ENCODE results near the gene CBR1.

CBR1 gene

GRCh38 chr21:36069713-36070583 lies at the start of gene CBR1:
TSS of gene CBR1 (plus strand) at chr21:36070024. CDS start at chr21:36070116, 92 bp downstream.
- DNase-seq (ENCODE audit: low spot score): peak; percentile 94

GRCh38 chr21:36021251-36021837 lies 48.5 kb upstream of the CBR1 start:
- DNase-seq (ENCODE audit: low spot score): no peak

- DNase-seq (ENCODE audit: low spot score): no peak
Measured at GRCh38 chr21:36022427-36023091, 47.3 kb upstream of the CBR1 start.

GRCh38 chr21:36023092-36023480 lies 46.7 kb upstream of the CBR1 start:
- no peak for DNase-seq (ENCODE audit: low spot score)

- no peak for DNase-seq (ENCODE audit: low spot score)
Measured at GRCh38 chr21:36024782-36025181, 45.0 kb upstream of the CBR1 start.

- no peak for DNase-seq (ENCODE audit: low spot score)
Measured at GRCh38 chr21:36027347-36027746, 42.5 kb upstream of the CBR1 start.

- DNase-seq (ENCODE audit: low spot score): peak; percentile 75
Measured at GRCh38 chr21:36028127-36029069, 41.4 kb upstream of the CBR1 start.

- DNase-seq (ENCODE audit: low spot score): no peak
Measured at GRCh38 chr21:36029309-36029708, 40.5 kb upstream of the CBR1 start.

- no peak for DNase-seq (ENCODE audit: low spot score)
Measured at GRCh38 chr21:36030581-36031189, 39.1 kb upstream of the CBR1 start.

GRCh38 chr21:36032647-36033406 lies 37.0 kb upstream of the CBR1 start:
- DNase-seq (ENCODE audit: low spot score): no peak

GRCh38 chr21:36034211-36034913 lies 35.5 kb upstream of the CBR1 start:
- DNase-seq (ENCODE audit: low spot score): no peak

GRCh38 chr21:36035381-36035791 lies 34.4 kb upstream of the CBR1 start:
- no peak for DNase-seq (ENCODE audit: low spot score)

- DNase-seq (ENCODE audit: low spot score): no peak
Measured at GRCh38 chr21:36038701-36039497, 30.9 kb upstream of the CBR1 start.

GRCh38 chr21:36039861-36040260 lies 30.0 kb upstream of the CBR1 start:
- no peak for DNase-seq (ENCODE audit: low spot score)

GRCh38 chr21:36040389-36040788 lies 29.4 kb upstream of the CBR1 start:
- no peak for DNase-seq (ENCODE audit: low spot score)

GRCh38 chr21:36041910-36042309 lies 27.9 kb upstream of the CBR1 start:
- no peak for DNase-seq (ENCODE audit: low spot score)

GRCh38 chr21:36044056-36044455 lies 25.8 kb upstream of the CBR1 start:
- DNase-seq (ENCODE audit: low spot score): no peak

- DNase-seq (ENCODE audit: low spot score): no peak
Measured at GRCh38 chr21:36045993-36046392, 23.8 kb upstream of the CBR1 start.

- DNase-seq (ENCODE audit: low spot score): no peak
Measured at GRCh38 chr21:36047139-36047538, 22.7 kb upstream of the CBR1 start.
